NCI-H2196 (cell line): Measurements from ENCODE around the gene NFKBIE.
A peak's percentile ranks its signal among the peaks of the same experiment; 100 is the strongest.
"Not testable (repeated sequence)": the region's sequence is repeated elsewhere in the genome, so short reads cannot be mapped to it uniquely, and the experiment has no call there.

ENCODE experiments used
- DNase-seq: peaks from one replicate; lab custom pipeline; 2025; ENCODE audit not compliant: unreplicated experiment; lab: John Stamatoyannopoulos, UW

The NFKBIE gene

DNA sequence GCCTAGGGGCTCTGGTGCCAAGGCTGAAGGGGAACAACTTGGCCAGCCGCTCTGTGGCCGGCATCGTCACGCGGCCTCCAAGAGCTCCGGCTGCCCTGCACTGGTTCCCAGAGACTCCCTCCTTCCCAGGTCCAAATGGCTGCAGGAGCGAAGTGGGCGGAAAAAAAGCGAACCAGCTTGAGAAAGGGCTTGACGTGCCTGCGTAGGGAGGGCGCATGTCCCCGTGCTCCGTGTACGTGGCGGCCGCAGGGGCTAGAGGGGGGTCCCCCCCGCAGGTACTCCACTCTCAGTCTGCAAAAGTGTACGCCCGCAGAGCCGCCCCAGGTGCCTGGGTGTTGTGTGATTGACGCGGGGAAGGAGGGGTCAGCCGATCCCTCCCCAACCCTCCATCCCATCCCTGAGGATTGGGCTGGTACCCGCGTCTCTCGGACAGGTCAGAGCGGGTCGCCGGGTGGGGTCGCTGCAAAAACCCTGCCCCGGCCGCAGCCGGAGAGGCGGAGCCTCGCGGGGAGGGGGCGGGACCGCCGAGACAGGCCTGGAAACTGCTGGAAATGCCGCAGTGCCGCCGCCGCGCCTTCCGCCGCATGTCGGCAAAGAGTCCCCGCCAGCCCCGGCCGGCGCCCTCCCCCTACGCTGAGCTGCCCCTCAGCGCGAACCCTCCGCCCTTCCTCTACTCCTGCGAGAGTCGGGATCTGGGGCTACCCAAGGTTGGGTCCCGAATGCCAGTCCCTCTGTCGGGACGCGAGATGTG is 19.3 kb downstream of the NFKBIE start:
- peak; percentile 86 for DNase-seq

DNA sequence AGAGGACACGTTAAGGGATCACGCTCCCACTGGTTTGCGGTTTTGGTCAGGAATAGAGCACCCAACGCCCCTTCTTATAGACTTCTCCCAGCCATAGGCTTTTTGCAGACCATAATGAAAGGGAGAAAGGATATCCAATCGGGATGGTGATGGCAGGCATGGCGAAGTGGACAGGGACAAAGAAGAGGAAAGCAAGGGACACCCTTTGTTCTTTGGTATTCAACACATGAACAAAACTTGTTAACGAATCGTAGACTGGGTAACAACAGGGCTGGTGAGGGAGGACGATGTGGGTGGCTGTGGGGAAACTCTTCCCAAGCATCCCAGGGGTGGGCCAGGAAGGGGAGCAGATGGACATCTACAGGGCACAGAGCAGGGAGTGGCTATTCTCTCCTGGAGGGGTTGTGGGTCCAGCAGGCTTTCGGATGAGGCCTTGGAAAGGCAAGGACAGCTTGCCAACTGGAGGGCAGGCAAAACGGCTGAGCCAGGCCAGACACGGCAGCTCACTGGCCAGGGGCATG is 19.9 kb downstream of the NFKBIE start:
- DNase-seq, result no peak

DNA sequence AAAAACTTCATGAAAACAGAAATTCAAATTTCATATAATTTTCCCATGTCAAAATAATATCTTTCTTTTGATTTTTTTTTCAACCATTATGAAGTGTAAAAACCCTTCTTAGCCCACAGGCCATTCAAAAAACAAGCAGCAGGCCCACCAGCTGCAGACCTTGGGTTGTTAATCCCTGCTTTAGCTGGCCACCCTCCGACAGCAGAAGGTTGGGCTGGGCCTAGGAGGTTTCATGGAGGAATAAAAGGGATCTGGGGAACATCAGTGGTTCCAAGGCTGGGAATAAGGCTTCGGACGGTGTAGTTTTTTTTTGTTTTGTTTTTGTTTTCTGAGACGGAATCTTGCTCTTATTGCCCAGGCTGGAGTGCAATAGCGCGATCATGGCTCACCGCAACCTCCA is 22.0 kb downstream of the NFKBIE start:
- DNase-seq, result no peak

DNA sequence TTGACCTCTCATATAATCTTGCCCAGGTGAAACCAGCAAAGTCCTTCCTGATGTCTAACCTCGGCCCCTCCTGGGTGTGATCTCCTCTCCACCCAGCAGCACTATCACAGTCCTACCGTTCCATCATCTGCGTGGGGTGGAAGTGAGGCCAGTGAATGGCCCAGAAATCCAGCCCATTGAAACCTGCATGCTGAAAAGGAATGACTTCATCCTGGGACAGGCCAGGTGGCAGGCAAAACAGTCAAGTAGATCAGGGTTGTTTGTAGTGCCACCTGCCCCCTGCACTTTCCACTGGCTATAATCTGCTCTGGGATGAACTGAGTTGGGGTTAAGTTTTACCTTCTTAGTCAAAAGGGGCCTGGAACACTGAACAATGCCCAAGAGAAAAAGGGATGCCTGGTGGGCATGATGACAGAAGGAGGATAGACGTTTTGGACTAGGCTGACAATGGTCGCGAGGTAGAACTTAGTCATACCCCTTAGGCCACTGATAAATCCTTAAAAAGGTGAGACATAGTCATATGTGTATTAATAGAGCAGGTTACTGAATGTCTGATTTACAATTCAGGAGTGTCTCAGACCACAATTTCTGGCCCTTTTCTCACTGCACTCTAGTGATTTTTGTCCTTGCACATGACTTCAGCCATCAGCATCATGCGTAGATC is 26.5 kb downstream of the NFKBIE start:
- DNase-seq, result no peak

DNA sequence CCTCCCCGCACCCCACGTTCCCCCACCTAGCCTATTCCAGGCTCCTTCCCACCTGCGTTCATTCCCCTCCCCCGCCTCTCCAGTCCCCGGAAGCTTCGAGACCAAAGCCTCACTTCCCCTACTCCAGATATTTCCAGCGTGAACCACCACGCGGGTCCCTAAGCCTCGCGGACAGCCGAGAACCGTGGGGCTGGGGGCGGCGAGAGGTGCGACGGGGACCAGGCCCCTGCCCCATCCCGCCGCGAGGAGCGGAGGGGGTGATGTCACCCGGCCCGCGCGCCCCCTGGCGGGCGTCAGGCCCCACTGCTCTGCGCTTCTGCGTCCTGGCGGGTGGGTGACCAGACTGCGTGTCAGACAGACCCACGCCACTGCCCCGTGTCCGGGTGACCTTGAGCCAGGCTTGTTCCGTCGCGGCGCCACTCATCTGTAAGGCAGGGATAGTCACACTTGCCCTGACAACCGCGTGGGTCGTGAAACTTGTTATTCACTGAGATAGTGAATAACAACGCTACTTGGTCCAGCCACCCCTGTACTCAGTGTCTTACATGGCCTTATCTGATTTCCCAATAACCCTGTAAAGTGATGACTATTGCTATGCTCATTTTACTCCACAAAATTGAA is 27.4 kb downstream of the NFKBIE start:
- peak; percentile 82 for DNase-seq

DNA sequence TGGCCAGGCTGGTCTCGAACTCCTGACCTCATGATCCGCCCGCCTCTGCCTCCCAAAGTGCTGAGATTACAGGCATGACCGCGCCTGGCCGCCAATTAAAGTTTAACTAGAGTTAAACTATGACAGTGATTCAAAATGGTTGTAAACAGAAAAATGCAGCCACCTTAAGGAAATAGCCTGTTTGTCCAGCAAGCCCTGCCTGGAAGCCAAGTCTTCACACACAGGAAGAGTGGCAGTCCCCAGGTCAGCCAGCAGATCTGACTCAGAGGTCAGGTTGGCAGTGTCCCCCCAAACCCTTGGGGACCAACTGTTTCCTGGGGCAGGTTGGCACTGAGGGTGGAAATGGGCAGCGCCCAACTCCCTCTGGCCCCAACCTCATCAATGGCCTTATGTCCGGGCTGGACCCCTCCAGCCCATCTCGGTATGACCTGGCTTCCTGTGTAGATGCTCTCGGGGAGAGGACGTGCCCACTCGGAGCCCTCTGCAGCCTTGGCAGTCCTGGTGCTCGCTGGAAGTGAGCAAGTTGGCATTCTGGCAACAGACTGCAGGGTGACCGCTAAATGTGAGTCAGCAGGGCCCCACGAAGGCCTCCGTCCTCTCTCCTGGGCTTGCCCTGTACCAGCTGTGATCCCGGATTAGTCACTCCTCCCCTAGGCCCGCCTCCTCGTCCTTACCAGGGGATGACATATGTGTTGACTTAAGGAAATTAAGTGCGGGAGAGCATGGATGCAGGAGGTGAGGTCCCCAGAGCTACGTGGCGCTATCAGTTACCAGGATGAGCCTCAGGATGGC is 28.1 kb downstream of the NFKBIE start:
- peak; percentile 96 for DNase-seq

DNA sequence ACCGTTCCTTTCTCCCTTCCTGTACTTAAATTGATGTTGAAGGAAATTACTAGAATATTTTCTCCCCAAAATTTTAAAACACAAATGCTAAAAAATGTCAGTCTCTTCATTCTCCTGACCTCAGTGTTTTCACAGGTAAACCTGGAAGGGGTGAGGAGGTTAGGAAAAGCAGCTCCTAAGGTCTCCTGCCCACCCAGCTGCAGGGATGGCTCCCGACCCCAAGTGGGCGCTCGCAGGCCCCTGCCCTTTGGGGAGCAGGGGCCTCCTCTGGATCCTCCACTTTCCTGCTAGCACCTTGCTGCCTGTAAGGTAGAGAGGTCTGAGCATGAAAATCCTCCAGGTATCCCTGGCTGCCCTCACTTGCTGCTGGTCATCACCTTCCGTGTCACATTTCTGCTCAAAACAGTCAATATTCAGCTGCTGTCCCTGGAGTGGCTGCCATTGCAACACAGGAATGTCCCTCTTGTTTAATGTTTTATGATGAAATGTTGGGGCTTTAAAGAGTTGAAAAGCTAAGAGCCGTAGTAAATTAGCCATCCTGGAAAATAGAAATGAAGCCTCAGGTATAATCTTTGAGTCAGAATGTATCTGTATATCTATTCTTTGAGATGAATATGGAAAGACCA is 29.3 kb downstream of the NFKBIE start:
- DNase-seq, result no peak

DNA sequence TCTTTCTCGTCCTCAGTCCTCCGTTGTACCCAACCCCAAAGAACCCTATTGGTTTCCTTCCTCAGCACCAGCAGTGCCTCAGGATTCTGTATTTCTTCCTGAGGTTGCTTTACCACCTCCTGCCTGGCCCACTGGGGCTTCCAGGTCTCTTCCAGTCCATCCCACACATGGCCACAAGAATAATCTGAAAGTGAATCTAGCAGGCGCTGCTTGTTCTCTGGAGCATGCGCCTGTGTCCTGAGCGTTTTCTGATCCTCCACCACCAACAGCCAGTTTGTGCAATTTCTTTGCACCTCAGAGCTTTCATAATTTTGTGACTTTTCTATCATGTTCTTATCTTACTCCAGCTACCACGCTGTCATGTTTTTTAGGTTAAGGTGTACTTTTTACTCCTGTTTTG is 30.1 kb downstream of the NFKBIE start:
- DNase-seq, result no peak

DNA sequence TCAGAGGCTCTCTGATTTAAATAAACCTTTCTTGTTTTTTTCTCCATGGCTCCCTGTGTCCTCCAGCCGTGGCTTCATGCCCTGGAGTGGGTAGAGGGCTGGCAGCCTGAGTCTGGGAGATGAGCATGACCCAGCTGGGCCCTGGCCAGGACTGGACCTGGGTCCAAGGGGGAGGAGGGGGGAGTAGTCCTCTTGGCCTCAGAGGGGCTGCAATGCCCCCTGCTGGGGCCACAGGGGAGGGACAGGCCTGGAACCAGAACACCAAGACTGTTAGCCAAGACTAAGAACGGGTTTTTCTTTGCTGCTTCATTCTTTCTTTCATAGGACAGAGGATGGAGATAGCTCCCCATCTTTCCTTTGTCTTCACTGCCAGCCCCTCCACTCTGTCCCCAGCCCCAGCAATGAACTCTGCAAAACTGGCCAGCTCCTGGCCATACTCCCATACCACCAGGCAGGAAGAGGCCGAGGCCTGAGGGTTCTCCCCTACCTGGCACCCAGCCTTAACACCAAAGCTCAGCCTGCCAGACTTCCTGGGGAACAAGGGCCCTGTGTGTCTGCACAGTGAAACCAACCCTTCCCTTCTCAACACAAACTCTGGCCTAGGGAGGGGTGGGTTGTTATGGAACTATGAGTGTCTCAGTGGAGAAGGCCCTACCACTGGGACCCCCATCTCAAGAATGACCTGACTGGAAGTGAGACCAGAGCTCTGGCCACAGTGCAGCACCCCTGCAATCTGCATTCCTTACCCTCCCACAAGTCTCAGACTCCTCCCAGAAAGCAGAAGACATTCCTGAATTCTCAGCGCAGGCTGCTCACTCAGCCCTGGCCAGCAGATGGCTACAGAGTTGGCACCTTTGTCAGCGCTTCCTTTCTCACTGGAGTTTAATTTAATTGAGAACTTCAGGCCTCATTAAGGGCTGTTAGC is 31.0 kb downstream of the NFKBIE start:
- DNase-seq, result peak; percentile 77

DNA sequence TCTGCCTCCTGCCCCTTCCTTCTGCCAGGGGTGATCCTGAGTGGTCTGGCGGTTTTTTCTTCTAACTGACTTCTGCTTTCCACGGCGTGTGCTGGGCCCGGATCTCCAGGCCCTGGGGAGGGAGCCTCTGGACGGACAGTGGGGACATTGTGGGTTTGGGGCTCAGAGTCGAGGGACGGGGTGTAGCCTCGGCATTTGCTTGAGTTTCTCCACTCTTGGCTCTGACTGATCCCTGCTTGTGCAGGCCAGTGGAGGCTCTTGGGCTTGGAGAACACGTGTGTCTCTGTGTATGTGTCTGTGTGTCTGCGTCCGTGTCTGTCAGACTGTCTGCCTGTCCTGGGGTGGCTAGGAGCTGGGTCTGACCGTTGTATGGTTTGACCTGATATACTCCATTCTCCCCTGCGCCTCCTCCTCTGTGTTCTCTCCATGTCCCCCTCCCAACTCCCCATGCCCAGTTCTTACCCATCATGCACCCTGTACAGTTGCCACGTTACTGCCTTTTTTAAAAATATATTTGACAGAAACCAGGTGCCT is 31.7 kb downstream of the NFKBIE start:
- DNase-seq, result no peak

DNA sequence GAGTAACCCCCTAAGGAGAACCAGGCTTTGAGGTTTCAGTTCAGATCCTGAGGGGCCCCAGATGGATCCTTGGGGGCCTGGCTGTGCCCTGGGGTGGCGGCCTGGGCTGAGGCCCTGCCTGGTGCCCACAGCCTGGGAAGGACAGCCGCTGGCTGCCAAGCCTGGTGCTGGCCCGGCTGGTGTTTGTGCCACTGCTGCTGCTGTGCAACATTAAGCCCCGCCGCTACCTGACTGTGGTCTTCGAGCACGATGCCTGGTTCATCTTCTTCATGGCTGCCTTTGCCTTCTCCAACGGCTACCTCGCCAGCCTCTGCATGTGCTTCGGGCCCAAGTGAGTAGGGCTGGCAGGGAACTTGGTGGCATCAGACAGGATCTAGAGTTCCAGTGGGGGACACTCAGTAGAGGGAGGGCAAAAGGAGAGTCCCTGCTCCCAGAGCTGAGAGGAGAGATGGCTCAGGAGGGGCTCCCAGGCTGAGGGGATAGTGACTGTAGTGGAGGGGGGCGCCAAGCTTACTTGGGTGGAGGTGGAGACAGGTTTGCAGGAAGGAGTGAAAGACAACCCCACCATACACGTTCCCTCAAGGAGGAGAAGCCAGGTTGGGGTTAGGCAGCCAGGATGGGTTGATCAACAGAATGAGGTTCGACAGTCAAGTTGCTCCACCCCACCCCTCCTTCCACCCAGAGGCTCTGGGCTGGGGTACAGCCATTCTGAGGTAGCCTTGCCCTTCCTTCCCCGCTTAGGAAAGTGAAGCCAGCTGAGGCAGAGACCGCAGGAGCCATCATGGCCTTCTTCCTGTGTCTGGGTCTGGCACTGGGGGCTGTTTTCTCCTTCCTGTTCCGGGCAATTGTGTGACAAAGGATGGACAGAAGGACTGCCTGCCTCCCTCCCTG is 32.4 kb downstream of the NFKBIE start:
- DNase-seq, result no peak

DNA sequence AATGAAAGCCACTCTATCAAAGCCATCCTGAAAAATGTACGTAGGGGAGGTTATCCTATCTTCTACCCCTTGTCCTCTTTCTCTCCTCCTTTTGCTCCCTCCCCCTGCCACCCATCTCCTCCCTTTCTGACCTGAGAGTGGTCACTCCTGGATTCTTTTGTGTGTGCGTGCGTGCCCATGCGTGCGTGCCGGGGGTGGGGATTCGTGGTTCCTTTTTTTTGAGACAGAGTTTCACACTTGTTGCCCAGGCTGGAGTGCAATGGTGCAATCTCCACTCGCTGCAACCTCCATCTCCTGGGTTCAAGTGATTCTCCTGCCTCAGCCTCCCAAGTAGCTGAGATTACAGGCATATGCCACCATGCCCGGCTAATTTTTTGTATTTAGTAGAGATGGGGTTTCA is 33.9 kb downstream of the NFKBIE start:
- not testable (repeated sequence) for DNase-seq

DNA sequence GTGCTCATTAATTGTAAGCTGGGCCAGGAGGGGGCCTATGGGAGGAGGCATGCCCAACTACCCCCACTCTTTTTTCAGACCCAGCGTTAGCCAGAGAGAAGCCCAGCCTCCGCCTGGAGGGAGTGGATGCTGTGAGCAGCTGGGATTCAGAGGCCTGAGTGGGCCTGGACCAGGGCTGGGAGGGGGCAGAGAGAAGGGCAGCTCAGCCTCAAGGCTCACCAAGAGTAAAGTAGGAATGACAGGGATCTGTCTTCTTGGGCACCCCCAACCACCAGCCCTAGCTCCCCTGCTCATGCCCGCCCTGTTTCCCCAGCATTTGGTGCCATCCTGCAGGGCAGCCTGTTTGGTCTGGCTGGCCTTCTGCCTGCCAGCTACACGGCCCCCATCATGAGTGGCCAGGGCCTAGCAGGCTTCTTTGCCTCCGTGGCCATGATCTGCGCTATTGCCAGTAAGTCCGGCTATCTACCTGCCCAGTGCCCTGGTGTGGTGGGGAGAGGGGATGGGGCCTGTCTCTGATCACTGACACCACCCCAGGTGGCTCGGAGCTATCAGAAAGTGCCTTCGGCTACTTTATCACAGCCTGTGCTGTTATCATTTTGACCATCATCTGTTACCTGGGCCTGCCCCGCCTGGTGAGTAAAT is 35.2 kb downstream of the NFKBIE start:
- no peak for DNase-seq

DNA sequence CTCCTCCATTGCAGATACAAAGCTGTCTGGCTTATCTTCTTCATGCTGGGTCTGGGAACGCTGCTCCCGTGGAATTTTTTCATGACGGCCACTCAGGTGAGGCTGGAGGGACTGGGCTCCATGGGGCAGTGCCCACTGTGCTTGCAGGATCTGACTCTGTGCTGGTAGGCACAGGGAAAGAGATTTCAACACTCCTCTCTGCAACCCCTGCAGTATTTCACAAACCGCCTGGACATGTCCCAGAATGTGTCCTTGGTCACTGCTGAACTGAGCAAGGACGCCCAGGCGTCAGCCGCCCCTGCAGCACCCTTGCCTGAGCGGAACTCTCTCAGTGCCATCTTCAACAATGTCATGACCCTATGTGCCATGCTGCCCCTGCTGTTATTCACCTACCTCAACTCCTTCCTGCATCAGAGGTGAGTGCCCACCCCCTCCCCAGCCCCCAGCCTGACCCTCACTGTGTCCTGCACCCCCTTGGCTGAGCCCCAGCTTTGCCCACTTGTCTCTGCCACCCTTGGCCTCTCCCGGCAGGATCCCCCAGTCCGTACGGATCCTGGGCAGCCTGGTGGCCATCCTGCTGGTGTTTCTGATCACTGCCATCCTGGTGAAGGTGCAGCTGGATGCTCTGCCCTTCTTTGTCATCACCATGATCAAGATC is 35.8 kb downstream of the NFKBIE start:
- DNase-seq, result no peak

DNA sequence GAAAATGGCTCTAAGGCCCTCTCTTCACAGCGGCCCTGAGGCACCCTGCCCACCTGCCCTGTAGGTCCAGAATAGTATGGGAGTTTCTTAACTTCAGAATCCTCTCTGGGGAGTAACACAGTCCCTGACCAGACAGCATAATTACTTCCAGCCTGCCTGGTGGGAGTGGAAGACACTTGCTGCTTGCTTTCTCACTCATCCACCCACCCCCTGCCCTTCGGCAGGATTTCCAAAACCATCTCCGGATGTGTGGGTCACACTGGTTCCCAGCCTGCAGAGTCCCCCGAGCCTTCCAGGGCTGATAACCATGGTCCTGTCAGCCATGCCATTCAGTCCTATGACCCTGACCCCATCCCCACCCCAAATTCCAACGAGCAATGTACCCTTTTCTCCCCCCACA is 36.5 kb downstream of the NFKBIE start:
- DNase-seq, result no peak

DNA sequence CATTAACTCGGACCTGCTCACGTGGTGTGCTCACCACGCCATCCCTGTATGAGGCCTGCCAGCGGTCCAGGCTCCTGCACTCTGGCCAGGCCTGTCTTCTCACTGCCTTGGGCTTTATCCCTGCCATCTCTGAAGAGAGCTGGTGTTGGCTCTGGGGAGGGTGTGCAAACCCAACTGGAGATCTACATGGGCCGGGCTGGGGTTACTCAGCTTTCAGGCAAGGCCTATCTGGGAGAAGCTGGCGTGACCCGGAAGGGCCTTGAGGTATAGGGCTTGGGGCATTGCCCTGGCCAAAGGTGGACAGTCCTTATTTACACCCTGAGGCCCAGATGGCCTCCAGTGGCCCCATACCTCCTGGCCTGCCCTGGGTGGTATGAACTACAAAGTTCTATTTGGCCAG is 36.9 kb downstream of the NFKBIE start:
- DNase-seq, result no peak

DNA sequence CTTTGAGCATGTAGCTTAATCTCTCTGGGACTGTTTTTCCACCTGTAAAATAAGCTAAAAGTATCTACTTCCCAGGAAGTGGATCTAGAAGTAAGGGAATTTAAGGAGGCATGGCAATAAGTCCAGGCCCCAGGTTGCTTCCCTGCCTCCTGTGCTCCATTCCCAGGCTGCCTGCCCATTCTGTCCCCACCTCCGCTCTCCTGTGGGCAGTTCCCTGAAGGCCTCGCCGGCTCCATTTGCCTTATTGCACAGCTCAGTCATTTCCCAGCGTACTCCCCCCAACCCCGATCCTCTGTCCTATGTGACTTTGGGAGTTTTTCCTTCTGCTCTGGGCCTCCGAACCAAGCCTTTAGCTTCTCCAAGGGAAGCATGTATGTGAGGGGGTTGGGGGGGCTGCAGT is 37.3 kb downstream of the NFKBIE start:
- DNase-seq, result no peak
